ENCODE results near the gene PDCD2L. TPM values are rescaled to one million over a fixed set of nuclear protein-coding genes. Genes with fewer than 3 reads are reported as not detected.

The PDCD2L gene, protein sequence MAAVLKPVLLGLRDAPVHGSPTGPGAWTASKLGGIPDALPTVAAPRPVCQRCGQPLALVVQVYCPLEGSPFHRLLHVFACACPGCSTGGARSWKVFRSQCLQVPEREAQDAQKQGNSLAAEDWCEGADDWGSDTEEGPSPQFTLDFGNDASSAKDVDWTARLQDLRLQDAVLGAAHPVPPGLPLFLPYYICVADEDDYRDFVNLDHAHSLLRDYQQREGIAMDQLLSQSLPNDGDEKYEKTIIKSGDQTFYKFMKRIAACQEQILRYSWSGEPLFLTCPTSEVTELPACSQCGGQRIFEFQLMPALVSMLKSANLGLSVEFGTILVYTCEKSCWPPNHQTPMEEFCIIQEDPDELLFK
- total RNA-seq (2021; fragmentation: NEBNext Ultra II Directional; extraction: Animal tissue kit (Norgen Biotek cat#: 25700)) (50.8 and 51.5 TPM in 2 replicates), polyA plus RNA-seq (2011; rRNA removed) (78.1 and 80.2 TPM in 2 replicates), polyA minus RNA-seq (2011; rRNA and poly(A)+ RNA removed) (35.2 and 56.0 TPM in 2 replicates)
- polyA plus RNA-seq (2011; cell fraction: cytosol; rRNA removed): 72.4 TPM
- 47.8 TPM for polyA plus RNA-seq (2011; cell fraction: nucleus; rRNA removed)
- polyA plus RNA-seq (2012, experiment 1 of 2): 42.0 to 65.0 TPM (median 44.8 TPM) in 4 replicates
- polyA plus RNA-seq (2012, experiment 2 of 2): 59.2 TPM
- 57.3 TPM for polyA plus RNA-seq (2013, experiment 1 of 2)
- 59.1 TPM for polyA plus RNA-seq (2013, experiment 2 of 2)
- 19.8 TPM for polyA minus RNA-seq (2011; cell fraction: cytosol; rRNA and poly(A)+ RNA removed)
- 22.6 TPM for polyA minus RNA-seq (2011; cell fraction: nucleus; rRNA and poly(A)+ RNA removed)
- long read RNA-seq, experiment 1, transcript PDCD2L-201 (7 exons, 1,171 nt): major isoform, 28 of 45 reads
- long read RNA-seq, experiment 1, partial matches to known transcripts: 12 of 45 reads
- long read RNA-seq, experiment 1, other reads (novel, unspliced or antisense): 2 of 45 reads
- long read RNA-seq, experiment 2, partial matches to known transcripts: 3 of 12 reads
- long read RNA-seq, experiment 2, other reads (novel, unspliced or antisense): 9 of 12 reads

- no peak within 1 kb of the TSS for H2BK12ac ChIP-seq (ENCODE audit: low read depth, low read length)
- H3K4me3 ChIP-seq (ENCODE audit: extremely low read depth in 1 of 4, insufficient read depth in 2 of 4, low read depth in 3 of 4, low read length in 4 of 4): peak within 1 kb of the TSS; percentile 83 to 92 (median 88)
- H3K9ac ChIP-seq (replicated peaks in 1 of 4; ENCODE audit: extremely low read depth in 1 of 4, low read depth in 3 of 4, low read length in 3 of 4): peak within 1 kb of the TSS; percentile 80 to 91 (median 89)
- H2BK20ac ChIP-seq (ENCODE audit: low read length): 0 out of 2 replicates have a peak within 1 kb of the TSS, but pooled peaks have one; percentile 21
- peak within 1 kb of the TSS; percentile 67 for H3K56ac ChIP-seq (replicated peaks; ENCODE audit: insufficient read length, low read depth, low read length)
- DNase-seq (ENCODE audit: low read depth in 1 of 2, low spot score in 2 of 2) (peak; percentile 73 to 97), FAIRE-seq (no peak)
- H2BK15ac ChIP-seq (ENCODE audit: low read length): no peak within 1 kb of the TSS
- POLR2A ChIA-PET (ENCODE audit: partially characterized antibody): interaction anchor here (0.9 to 2.4 kb wide), 7 partner anchors 9 to 95 kb away, joined by 3 to 7 read pairs (median 3); partner anchors contain the start of genes GPI, UBA2 and WTIP
- CTCF ChIA-PET (ENCODE audit: partially characterized antibody): no interaction called here
- WGBS, 2 experiments (ENCODE audit: extremely low coverage in 1 of 2, insufficient coverage in 1 of 2, insufficient read length in 1 of 2, insufficient replicate concordance in 2 of 2, low coverage in 1 of 2, low lambda C conversion rate in 2 of 2, missing lambda C conversion rate in 1 of 2): 1% methylated on average over 62 of the region's 69 CpGs; no CpG with 5 or more reads in 1 of the 2 experiments
- peaks cover 0 to 2% of the 10 kb centered on the region in 2 experiments for H4K20me1 ChIP-seq (replicated peaks in 1 of 2; ENCODE audit: control insufficient read depth in 1 of 2, insufficient read depth in 2 of 2, low read length in 2 of 2)
- H3K23me2 ChIP-seq (ENCODE audit: low read depth, low read length): peaks cover 3% of the 10 kb centered on the region; the same call in 1 of the 2 replicates
- H3K36me3 ChIP-seq (ENCODE audit: control insufficient read depth in 2 of 4, insufficient read depth in 4 of 4, low read length in 3 of 4): peaks cover 11 to 34% (median 18%) of the 10 kb centered on the region in 4 experiments
- H4K5ac ChIP-seq (ENCODE audit: insufficient read length, low read depth, low read length): peak within 1 kb of the TSS; percentile 96
- peak within 1 kb of the TSS; percentile 97; the same call in 1 of the 2 replicates for H2BK5ac ChIP-seq (ENCODE audit: low read depth, low read length)
- H3K9me3 ChIP-seq (ENCODE audit: insufficient read depth in 2 of 2, low read depth in 1 of 2, low read length in 1 of 2): no peaks in the 10 kb centered on the region
- H3K79me2 ChIP-seq (ENCODE audit: control insufficient read depth in 1 of 2, insufficient read depth in 2 of 2, low read length in 2 of 2): peaks cover 0 to 34% of the 10 kb centered on the region in 2 experiments; a peak in 2 of 4 replicates
- H3K4me2 ChIP-seq (ENCODE audit: insufficient read depth in 1 of 2, low read depth in 2 of 2, low read length in 2 of 2): peak within 1 kb of the TSS; percentile 51 to 71
- H3K4ac ChIP-seq (replicated peaks; ENCODE audit: insufficient read length, low read depth, low read length): peak within 1 kb of the TSS; percentile 95
- no peaks in the 10 kb centered on the region for H3K4me1 ChIP-seq (replicated peaks in 1 of 4; ENCODE audit: control insufficient read depth in 3 of 4, insufficient read depth in 4 of 4, low read length in 3 of 4)
- peak within 1 kb of the TSS; percentile 95 for H2AFZ ChIP-seq (ENCODE audit: low read length)
- no peak within 1 kb of the TSS for H2AK5ac ChIP-seq (ENCODE audit: low read depth, low read length)
- H3K79me1 ChIP-seq (ENCODE audit: low read depth, low read length): peaks cover 4% of the 10 kb centered on the region; the same call in 1 of the 2 replicates
- peak within 1 kb of the TSS; percentile 33 for H2BK120ac ChIP-seq (replicated peaks; ENCODE audit: low read depth, low read length)
- H3K23ac ChIP-seq (ENCODE audit: insufficient read length): no peak within 1 kb of the TSS
- H4K91ac ChIP-seq (replicated peaks; ENCODE audit: insufficient read length, low read length): peak within 1 kb of the TSS; percentile 80
- H3K27ac ChIP-seq (ENCODE audit: low read depth, low read length): peak within 1 kb of the TSS; percentile 90
- H4K8ac ChIP-seq (ENCODE audit: extremely low read depth, insufficient read depth, low read length): peak within 1 kb of the TSS; percentile 95
- H3K18ac ChIP-seq (ENCODE audit: extremely low read depth, low read length): peak within 1 kb of the TSS; percentile 97
- no peak within 1 kb of the TSS for H3K14ac ChIP-seq (ENCODE audit: insufficient read length)
- no peaks in the 10 kb centered on the region for H3K27me3 ChIP-seq (replicated peaks in 1 of 4; ENCODE audit: control insufficient read depth in 3 of 4, extremely low read depth in 1 of 4, insufficient read depth in 3 of 4, low read length in 3 of 4)
- peak; percentile 71 for TF ChIP-seq TAF1 (IDR thresholded peaks at IDR 0.05; ENCODE audit: low read depth, low read length)
- 0 out of 2 replicates have a peak, but pooled peaks have one; percentile 14 for TF ChIP-seq KDM1A (IDR thresholded peaks at IDR 0.05; ENCODE audit: borderline replicate concordance, low read length)
- TF ChIP-seq POU5F1 (IDR thresholded peaks at IDR 0.05; ENCODE audit: low read depth, low read length): no peak
- peak; percentile 85 for TF ChIP-seq RBBP5 (IDR thresholded peaks at IDR 0.05; ENCODE audit: borderline replicate concordance, low read depth, low read length)
- peak; percentile 98 for TF ChIP-seq PHF8 (conservative IDR thresholded peaks at IDR 0.05; ENCODE audit: low read depth, low read length)
- peak; percentile 96 for TF ChIP-seq E2F6 (IDR thresholded peaks at IDR 0.05)
Observed at GRCh38 chr19:34404109-34404909, at the start of gene PDCD2L. Gene PDCD2L, plus strand, starts transcription at chr19:34404399. Its CDS starts 32 bp downstream, at chr19:34404431.
